CD4-positive, alpha-beta T cell treated with Interleukin-15 for 1 hour (primary cell): ENCODE measurements around the gene SPDYC.
A peak's percentile ranks its signal among the peaks of the same experiment; 100 is the strongest.
"Not testable (repeated sequence)": the region's sequence is repeated elsewhere in the genome, so short reads cannot be mapped to it uniquely, and the experiment has no call there.

Experiments used
- DNase-seq: peaks from one replicate; pipeline ENCODE4 v3.0.0-alpha.2; 2020

The SPDYC gene

GRCh38 chr11:65172600-65172999 lies 2.6 kb downstream of the SPDYC start:
- no peak for DNase-seq

GRCh38 chr11:65174571-65175010 lies 4.6 kb downstream of the SPDYC start:
- not testable (repeated sequence) for DNase-seq

- DNase-seq: peak; percentile 61
These were observed 11.0 kb downstream of the SPDYC start for GRCh38 chr11:65180877-65181568.

- peak; percentile 71 for DNase-seq
These were observed 11.7 kb downstream of the SPDYC start, which contains the start of gene CAPN1 for GRCh38 chr11:65181569-65182257. TSS of gene CAPN1 (plus strand) at chr11:65181928. CDS start at chr11:65182702, 774 bp downstream.

GRCh38 chr11:65182258-65183170 lies 12.5 kb downstream of the SPDYC start:
- DNase-seq: no peak

- no peak for DNase-seq
These were observed 13.3 kb downstream of the SPDYC start for GRCh38 chr11:65183201-65183891.

GRCh38 chr11:65184146-65184545 lies 14.1 kb downstream of the SPDYC start:
- no peak for DNase-seq

GRCh38 chr11:65185171-65185570 lies 15.1 kb downstream of the SPDYC start:
- no peak for DNase-seq

- DNase-seq: no peak
These were observed 15.9 kb downstream of the SPDYC start for GRCh38 chr11:65185869-65186341.

- no peak for DNase-seq
These were observed 16.7 kb downstream of the SPDYC start for GRCh38 chr11:65186701-65187100.

- DNase-seq: no peak
These were observed 17.2 kb downstream of the SPDYC start for GRCh38 chr11:65187146-65187675.

- DNase-seq: no peak
These were observed 18.0 kb downstream of the SPDYC start for GRCh38 chr11:65187971-65188461.

- DNase-seq: no peak
These were observed 18.5 kb downstream of the SPDYC start for GRCh38 chr11:65188486-65188885.

- no peak for DNase-seq
These were observed 19.2 kb downstream of the SPDYC start for GRCh38 chr11:65189191-65189590.

GRCh38 chr11:65194564-65194963 lies 24.5 kb downstream of the SPDYC start:
- no peak for DNase-seq

- peak; percentile 9 for DNase-seq
These were observed 34.1 kb downstream of the SPDYC start for GRCh38 chr11:65204143-65204542.

GRCh38 chr11:65204646-65205601 lies 34.9 kb downstream of the SPDYC start:
- no peak for DNase-seq

GRCh38 chr11:65205602-65205967 lies 35.6 kb downstream of the SPDYC start:
- DNase-seq: no peak

GRCh38 chr11:65206441-65206841 lies 36.4 kb downstream of the SPDYC start:
- no peak for DNase-seq

- no peak for DNase-seq
These were observed 36.9 kb downstream of the SPDYC start for GRCh38 chr11:65206901-65207300.
